H7 (cell line): ENCODE data around the gene C4orf50. TPM values are rescaled to one million over a fixed set of nuclear protein-coding genes. Genes with fewer than 3 reads are reported as not detected.

Source experiments
- DNase-seq: peaks from one replicate; pipeline ENCODE4 v3.0.0; 2012
- H3K27me3 ChIP-seq: 2 replicates; pipeline ENCODE4 v1.6.0; 2011; ENCODE audit warnings: mild to moderate bottlenecking, low read length; ENCODE audit not compliant: control insufficient read depth, insufficient read depth
- H3K36me3 ChIP-seq: replicated peaks from 2 replicates; pipeline ENCODE4 v1.5.1; 2011; ENCODE audit warnings: low read length; ENCODE audit not compliant: control insufficient read depth, insufficient read depth
- H3K4me3 ChIP-seq: 2 replicates; pipeline ENCODE4 v1.5.1; 2011; ENCODE audit warnings: low read depth, mild to moderate bottlenecking, control low read depth, low read length, moderate library complexity; ENCODE audit not compliant: insufficient read depth
- total RNA-seq: library from RNA; depleted of rRNA; stranded (reverse); fragments of >200 nt; shearing (Covaris generic); gene quantifications from 2 replicates; pipeline ENCODE4 v1.2.3, GENCODE V29; 2014

The C4orf50 gene
- total RNA-seq, 1 experiment from 2014 or later = 0.10 TPM

DNA sequence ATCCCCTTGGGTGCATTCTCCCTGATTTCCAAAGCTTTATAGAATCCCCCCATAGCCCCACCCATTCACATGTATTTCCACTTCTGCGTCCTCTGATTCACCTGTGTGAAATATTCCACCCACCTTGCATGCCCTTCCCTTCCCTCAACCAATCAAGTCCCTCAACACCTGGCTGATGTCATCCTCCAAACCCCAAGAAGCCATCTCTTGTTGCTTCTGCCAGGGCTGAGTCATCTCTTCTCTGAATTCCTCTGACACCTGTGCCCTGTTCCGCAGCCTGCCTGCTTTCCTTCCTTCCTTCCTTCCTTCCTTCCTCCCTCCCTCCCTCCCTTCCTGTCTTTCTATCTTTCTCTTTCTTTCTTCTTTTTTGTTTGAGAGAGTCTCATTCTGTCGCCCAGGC is 135.3 kb downstream of the C4orf50 start:
- no peak for DNase-seq
- Histone ChIP-seq H3K36me3 (no peaks in the 10 kb centered on the region), H3K27me3 (no peaks in the 10 kb centered on the region), H3K4me3 (no peak overlapping the region)

DNA sequence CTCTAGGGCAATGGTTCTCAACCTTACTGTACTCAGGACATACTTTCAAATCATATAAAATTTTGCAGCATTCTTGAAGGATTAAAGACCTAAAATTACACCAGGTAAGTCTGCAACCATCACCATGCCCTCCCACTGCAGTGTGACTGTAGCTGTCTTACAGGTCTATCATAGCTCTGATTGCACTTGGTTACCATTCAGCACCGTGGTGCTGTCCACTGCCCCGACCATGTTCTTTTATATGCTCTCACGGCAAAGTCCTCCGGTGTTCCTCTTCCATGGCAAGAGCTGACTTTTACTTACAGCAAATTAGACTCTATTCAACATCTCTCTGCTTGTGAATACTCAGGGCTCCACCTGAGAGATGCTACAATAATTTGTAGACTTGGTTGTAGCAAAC is 136.9 kb downstream of the C4orf50 start:
- no peaks in the 10 kb centered on the region for H3K36me3 ChIP-seq
- DNase-seq = peak; percentile 68
- no peak overlapping the region for H3K4me3 ChIP-seq
- no peaks in the 10 kb centered on the region for H3K27me3 ChIP-seq

DNA sequence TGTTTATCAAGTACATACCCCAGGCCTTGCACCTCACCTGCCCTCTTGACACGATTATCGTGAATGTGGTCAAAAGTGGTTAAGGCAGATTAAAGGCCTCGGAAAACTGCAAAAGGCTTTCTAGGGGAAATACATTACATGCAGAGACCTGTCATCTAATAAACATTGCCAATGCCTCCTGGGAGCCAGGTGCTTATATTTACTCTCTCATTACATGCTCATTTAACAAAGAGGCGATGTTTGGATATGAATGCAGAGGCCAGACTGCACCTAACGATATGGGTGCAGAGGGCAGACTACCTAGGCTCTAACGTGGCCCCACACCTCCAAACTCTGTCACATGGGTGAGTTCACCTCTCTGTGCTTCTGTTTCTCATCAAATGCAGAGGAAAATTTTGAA is 139.9 kb downstream of the C4orf50 start:
- Histone ChIP-seq H3K27me3 (no peaks in the 10 kb centered on the region), H3K4me3 (no peak overlapping the region), H3K36me3 (no peaks in the 10 kb centered on the region)
- DNase-seq = no peak

DNA sequence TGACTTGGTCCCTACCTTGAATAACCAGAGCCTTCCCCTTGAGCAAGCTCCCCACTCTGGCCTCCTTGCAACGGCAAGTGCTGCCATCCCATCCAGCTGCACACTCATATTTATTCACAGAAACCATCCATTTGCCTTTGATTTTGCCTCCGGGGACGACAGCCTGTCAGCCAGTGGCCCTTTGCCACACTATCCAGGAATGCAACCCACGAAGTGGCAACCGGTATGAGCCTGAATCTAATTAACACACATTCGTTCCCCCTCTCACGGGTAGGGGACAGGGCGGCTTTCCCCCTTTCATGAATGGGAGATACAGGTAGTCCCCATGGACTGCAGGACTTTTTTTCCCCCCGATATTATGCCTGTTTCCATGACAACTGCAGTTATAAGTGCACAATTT is 140.8 kb downstream of the C4orf50 start:
- H3K36me3 ChIP-seq = no peaks in the 10 kb centered on the region
- no peak overlapping the region for H3K4me3 ChIP-seq
- no peaks in the 10 kb centered on the region for H3K27me3 ChIP-seq
- DNase-seq = no peak

DNA sequence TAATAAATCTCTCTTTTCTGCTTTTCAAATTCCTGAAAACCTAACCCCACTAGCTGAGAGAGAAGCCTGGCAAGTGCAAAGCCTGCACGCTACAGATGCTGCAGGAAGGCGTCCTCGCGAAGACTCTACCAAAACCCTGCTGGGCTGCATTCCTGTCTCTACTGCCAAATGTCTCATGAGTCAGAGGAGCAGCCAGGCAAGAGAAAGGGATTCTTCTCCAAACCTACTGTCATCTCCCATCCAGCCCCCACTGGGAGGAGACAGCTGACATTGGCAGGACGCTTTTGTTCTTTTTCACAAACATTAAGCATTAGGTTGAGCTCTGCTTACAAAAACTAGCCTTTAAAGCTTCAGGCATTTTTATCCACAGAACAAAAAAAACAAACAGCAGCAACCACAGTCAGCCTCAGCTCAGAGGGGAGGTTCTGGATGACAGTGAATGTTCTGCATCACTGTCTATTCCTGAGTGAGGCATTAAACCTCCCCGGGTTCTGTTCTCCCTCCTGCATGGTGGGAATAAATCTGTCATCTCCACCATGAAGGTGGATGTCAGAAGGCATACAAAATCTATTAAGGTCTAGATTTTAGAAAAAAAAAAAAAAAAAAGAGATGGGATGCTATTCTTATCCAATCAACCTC is 143.3 kb downstream of the C4orf50 start:
- peaks cover 2% of the 10 kb centered on the region for H3K36me3 ChIP-seq

DNA sequence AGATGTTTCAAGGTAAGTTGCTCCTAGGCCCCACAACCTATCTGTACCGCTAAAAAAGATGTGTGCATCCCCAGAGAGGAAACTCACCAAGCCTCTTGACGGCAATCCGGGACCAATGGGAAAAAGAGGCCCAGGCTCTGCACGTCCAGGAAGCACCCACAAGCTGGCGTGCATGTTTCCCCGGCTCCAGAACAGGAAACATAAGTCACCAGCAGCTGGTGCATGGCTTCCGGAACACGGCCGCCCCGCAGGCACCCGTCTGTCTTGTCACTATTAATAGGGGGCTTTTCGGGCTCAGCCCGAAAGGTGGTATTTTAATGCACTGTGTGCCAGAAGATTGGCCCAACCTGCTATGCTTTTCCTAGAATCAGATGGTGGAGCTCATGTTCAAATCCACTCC is 147.5 kb downstream of the C4orf50 start:
- peaks cover 7% of the 10 kb centered on the region for H3K36me3 ChIP-seq
- DNase-seq = no peak
- H3K27me3 ChIP-seq = no peaks in the 10 kb centered on the region
- no peak overlapping the region for H3K4me3 ChIP-seq

More for the DNA sequence above, 143.3 kb downstream of the C4orf50 start:
- Histone ChIP-seq H3K4me3 (no peak overlapping the region), H3K27me3 (no peaks in the 10 kb centered on the region)
- peak; percentile 78 for DNase-seq

DNA sequence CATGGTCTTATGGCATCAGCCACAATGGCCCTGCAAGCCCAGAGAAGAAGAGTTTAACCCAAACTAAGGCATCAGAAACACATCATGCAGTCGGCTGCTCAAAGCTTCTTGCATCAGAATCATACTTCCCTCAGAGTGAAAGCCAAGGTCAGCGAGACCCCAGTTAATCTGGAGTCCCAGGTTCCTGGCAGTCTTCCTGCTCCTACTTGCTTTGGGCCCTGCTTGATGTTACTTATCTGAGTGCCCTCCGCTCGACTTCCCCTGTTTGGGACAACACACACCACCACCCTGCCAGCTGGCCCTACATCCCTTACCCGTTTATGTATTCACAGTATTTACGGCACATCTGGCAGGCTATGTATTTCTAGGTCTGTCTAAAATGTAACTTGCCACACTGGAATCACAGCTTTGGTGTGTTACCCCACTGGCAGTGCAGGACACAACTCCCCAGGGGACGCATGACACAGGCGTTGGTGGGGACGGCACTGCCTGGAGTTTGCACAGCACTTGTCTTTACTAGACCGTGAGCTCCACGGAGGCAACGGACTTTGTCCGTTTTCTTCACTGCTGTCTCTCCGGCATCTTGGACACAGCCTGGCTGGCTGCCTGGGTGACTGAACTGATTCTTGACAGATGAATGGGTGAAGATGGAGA is 148.1 kb downstream of the C4orf50 start:
- H3K36me3 ChIP-seq = peaks cover 7% of the 10 kb centered on the region
- DNase-seq = no peak
- H3K4me3 ChIP-seq = no peak overlapping the region
- H3K27me3 ChIP-seq = no peaks in the 10 kb centered on the region

DNA sequence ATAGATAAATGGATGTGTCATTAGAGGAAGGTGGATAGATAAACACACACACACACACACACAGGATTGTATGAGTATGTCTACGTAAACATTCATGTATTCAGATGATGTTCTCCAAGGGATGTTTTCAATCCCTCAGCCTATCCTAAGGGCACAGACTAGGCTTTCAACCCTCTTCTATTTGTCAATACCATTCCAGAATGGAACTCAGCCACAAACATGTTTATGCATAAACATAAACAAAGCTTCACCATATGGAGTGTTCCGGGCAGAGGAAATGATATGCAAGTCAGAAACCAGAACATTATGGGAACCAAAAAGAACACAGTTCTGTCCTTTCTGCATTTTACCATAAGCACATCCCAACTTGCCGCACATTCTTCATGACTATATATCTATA is 150.4 kb downstream of the C4orf50 start:
- DNase-seq = no peak
- Histone ChIP-seq H3K4me3 (no peak overlapping the region), H3K36me3 (peaks cover 7% of the 10 kb centered on the region)

DNA sequence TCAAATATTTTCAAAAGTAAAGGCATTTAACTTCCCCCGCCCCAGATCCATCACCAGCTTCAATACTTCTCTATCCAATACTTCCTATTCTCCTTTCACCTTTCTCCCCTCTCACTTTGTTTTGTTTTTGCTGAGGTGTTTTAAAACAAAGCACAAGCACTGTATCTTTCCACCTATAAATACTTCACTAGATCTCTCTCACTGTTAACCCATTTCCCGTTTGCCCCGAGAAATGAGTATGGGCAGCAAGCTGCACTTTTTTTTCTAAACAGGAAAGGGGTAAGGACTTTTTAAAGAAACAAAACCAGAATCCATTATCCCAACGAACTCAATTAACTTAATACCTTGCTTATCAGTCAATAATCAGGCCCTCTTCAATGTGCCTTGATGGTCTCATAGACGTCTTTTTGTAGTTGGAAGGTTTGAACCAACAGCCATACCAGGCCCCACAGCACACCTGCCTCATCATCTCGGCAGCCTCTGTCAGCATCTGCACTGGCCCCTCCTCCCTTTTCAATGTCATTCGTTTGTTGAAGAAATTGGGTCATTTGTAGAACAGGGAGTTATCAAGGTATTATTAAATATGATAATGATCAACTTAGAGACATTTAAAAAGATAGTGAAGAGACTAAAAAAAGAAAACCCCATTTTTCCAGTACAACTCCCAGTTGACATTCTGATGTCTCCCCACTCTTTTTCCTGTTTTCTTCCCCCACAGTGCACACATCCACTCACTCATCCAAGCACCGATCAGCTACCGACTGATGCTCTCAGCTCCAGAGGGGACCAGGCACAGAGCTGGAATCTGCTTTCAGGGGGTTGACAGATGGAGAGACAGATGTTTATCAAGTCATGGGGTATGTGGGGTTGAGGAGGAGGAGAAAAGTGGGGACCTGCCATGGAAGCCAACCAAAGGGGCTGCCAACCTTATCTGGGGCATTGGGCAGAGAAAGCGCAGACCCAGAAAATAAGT is 151.1 kb downstream of the C4orf50 start:
- H3K27me3 ChIP-seq = no peaks in the 10 kb centered on the region
- no peak overlapping the region for H3K4me3 ChIP-seq
- DNase-seq = no peak
- peaks cover 7% of the 10 kb centered on the region for H3K36me3 ChIP-seq

More for the DNA sequence above, 150.4 kb downstream of the C4orf50 start:
- no peaks in the 10 kb centered on the region for H3K27me3 ChIP-seq

DNA sequence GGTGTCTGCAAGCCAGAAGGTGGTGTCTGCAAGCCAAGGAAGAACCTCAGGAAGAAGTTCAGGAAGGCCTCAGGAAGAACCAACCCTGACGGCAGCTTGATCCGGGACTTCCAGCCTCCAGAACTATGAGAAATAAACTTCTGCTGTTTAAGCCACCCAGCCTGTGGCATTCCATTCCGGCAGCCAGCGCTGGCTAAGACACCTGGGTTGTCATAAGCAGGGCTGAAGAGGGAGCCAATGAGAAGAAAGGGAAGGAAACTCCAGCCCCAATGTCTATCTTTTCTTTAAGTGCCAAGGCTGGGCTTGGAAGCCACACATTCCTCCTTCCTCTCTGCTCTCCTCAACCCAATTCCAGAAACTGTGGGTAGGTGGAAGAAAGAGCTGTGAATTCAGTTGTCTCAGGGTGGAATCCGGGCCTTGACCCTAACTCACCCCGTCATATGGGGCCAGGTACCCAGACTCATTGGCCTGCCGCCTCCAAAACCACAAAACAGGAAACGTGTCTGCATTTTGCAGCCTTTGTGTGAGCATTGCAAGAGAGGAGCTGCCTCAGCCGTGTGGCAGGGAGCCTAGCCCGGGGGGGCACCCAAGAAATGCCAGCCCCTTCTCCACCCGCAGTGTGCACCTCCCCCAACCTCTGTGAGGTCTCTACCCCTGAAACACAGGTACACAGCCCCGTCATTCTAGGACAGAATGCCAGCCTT is 152.2 kb downstream of the C4orf50 start:
- peaks cover 10% of the 10 kb centered on the region for H3K36me3 ChIP-seq
- DNase-seq = no peak

DNA sequence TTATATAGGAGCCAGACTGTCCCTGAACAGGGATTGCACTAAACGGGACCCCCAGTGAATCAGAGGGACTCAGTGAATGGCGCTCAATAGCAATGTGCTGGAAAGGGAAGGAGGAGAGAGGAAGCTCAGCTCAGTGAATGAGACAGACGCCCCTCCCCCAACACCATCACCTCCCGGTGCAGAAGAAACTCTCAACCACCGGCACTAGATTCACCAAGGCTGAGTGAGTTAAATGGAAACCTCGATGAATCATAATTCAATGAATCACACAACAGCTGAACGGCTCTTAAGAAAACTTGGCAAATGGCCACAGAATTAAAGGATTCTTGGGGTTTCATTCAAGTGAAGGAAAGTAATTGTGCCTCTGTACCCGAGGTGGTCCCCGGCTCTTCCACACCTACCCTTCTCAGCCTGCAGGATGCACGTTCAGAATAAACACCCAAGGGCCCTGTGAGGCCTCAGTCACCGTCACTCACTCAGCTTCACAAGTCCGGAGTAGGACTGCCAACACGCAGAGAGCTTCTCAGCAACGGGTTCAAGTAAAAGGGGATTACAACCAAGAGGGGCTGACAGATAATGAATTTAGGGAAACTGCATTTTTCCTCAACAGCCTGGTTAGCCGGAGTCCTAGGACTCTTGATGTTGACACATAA is 154.6 kb downstream of the C4orf50 start:
- peaks cover 16% of the 10 kb centered on the region for H3K36me3 ChIP-seq
- H3K4me3 ChIP-seq = no peak overlapping the region
- no peaks in the 10 kb centered on the region for H3K27me3 ChIP-seq
- DNase-seq = no peak

More for the DNA sequence above, 152.2 kb downstream of the C4orf50 start:
- Histone ChIP-seq H3K27me3 (no peaks in the 10 kb centered on the region), H3K4me3 (no peak overlapping the region)

DNA sequence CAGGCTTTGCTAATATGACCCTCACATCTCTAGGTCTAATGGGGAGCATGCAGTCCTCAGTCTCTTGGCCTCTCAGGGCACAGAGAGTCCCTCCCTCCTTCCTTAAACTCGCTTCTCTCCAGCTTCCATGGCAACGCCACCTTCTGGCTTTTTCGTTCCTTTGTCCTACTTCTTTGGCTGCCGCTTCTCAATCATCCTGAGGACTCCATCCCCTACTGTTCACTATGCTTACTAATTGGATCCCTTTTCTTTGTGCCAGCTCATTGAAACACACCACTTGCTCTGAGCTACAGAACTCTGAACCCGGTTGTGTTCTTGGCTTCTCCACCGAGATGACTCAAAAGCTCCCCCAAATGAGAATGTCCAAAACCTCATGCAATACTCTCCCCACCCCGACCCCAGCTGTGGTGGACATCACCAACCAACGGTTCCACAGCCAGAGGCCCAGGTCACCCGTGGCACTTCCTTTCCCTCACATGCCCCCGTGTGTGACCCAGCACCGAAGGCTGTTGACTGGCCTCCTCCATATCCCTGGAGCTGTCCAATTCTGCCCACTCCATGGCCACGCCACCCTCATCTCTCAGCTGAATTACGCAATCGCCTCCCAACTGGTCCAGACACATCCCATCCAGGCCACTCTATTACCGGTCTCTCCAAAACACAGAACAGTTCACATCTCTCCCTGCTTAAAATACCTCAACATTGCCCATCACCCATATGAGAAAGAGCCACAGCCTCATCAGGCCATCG is 160.0 kb downstream of the C4orf50 start:
- H3K27me3 ChIP-seq = no peaks in the 10 kb centered on the region
- H3K36me3 ChIP-seq = peaks cover 21% of the 10 kb centered on the region
- no peak for DNase-seq
- H3K4me3 ChIP-seq = no peak overlapping the region

DNA sequence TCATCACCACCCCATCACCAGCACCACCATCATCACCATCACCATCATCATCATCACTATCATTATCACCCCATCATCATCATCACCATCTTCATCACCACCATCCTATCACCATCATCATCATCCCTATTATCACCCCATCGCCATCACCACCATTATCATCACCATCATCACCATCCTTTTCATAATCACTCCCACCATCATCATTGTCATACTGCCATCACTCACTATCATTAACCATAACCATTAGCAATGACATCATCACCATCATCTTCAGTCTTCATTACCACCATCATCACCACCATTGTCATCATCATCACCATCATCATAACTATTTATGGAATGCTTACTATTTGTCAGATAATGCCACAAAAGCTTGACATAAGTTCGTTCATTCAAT is 161.0 kb downstream of the C4orf50 start:
- no peaks in the 10 kb centered on the region for H3K27me3 ChIP-seq
- H3K36me3 ChIP-seq = peaks cover 22% of the 10 kb centered on the region
- DNase-seq = no peak
- no peak overlapping the region for H3K4me3 ChIP-seq
